ENCODE measurements around the gene OSCP1.

- TF ChIP-seq POLR2A (IDR thresholded peaks at IDR 0.05), result no peak
- no peak for TF ChIP-seq CTCF (IDR thresholded peaks at IDR 0.05)
- TF ChIP-seq POLR2AphosphoS5 (IDR thresholded peaks at IDR 0.05), result no peak
- TF ChIP-seq EP300 (IDR thresholded peaks at IDR 0.05), result no peak
These were observed 70.1 kb downstream of the OSCP1 start for GRCh38 chr1:36380143-36380619.
